ENCODE measurements around the gene PALB2. TPM values are rescaled to one million over a fixed set of nuclear protein-coding genes. Genes with fewer than 3 reads are reported as not detected.

Gene PALB2
- total RNA-seq, 1 experiment from 2014 or later, result 40.3 TPM

GRCh38 chr16:23668873-23669272 lies 27.8 kb upstream of the PALB2 start:
- TF ChIP-seq CTCF (conservative IDR thresholded peaks at IDR 0.05), result no peak
- Histone ChIP-seq H4K91ac (ENCODE audit: insufficient read length, low read depth, low read length) (no peak overlapping the region), H3K14ac (ENCODE audit: insufficient read depth, low read length) (no peak overlapping the region), H4K20me1 (ENCODE audit: control insufficient read depth, insufficient read depth, insufficient read length) (no peaks in the 10 kb centered on the region), H4K8ac (replicated peaks; ENCODE audit: insufficient read length, low read depth, low read length) (no peak overlapping the region), H2BK15ac (ENCODE audit: low read depth, low read length) (no peak overlapping the region), H3K4me2 (ENCODE audit: insufficient read depth, insufficient read length, low read length) (no peak overlapping the region), H3K18ac (ENCODE audit: insufficient read length, low read depth, low read length) (no peak overlapping the region), H3K9ac (ENCODE audit: extremely low read depth, insufficient read length, low read length) (no peak overlapping the region), H3K4ac (ENCODE audit: low read depth, low read length) (no peak overlapping the region), H2BK5ac (ENCODE audit: insufficient read length, low read length) (no peak overlapping the region), H3K27ac (ENCODE audit: insufficient read length, low read depth, low read length) (no peak overlapping the region), H3K27me3 (ENCODE audit: insufficient read depth, low read length) (no peaks in the 10 kb centered on the region), H2BK12ac (ENCODE audit: insufficient read length, low read depth, low read length) (no peak overlapping the region), H3K79me1 (ENCODE audit: insufficient read depth, low read depth, low read length, poor library complexity, severe bottlenecking) (no peaks in the 10 kb centered on the region), H2BK20ac (ENCODE audit: low read depth, low read length, poor library complexity, severe bottlenecking) (no peak overlapping the region), H3K9me3 (ENCODE audit: control insufficient read depth, low read depth, low read length) (no peaks in the 10 kb centered on the region), H2BK120ac (ENCODE audit: low read depth, low read length, poor library complexity, severe bottlenecking) (no peak overlapping the region), H2AK5ac (ENCODE audit: insufficient read length, low read length) (no peak overlapping the region), H3K79me2 (ENCODE audit: insufficient read depth, low read length) (no peaks in the 10 kb centered on the region), H3T11ph (ENCODE audit: low read length) (no peak overlapping the region), H3K23ac (ENCODE audit: insufficient read length, low read depth, low read length) (no peak overlapping the region), H2AFZ (ENCODE audit: low read length) (no peak overlapping the region), H3K4me1 (ENCODE audit: insufficient read depth, low read length) (no peaks in the 10 kb centered on the region), H4K5ac (ENCODE audit: insufficient read length, low read depth, low read length) (no peak overlapping the region), H3K23me2 (ENCODE audit: insufficient read length, low read depth, low read length, poor library complexity, severe bottlenecking) (no peaks in the 10 kb centered on the region), H3K56ac (ENCODE audit: insufficient read length, low read depth, low read length) (no peak overlapping the region)
- Mint-ChIP-seq H3K4me1 (no peaks in the 10 kb centered on the region), H3K36me3 (ENCODE audit: insufficient read depth in 1 of 3, low read depth in 3 of 3) (peaks cover 0 to 77% (median 60%) of the 10 kb centered on the region in 3 experiments; a peak in 6 of 7 replicates), H3K27ac (no peak overlapping the region), H3K9me3 (no peaks in the 10 kb centered on the region), H3K4me3 (no peak overlapping the region), H3K27me3 (ENCODE audit: low read depth) (no peaks in the 10 kb centered on the region)
- no CpG with 5 or more reads among the region's 4 CpGs for WGBS (ENCODE audit: extremely low coverage, insufficient read length, low lambda C conversion rate)
- DNase-seq, result no peak
